ENCODE data around the gene ALG10. TPM values are rescaled to one million over a fixed set of nuclear protein-coding genes. Genes with fewer than 3 reads are reported as not detected.

ALG10 gene
- total and polyA plus RNA-seq, 2 donors (not counting 3 experiments of a cell fraction or from before 2014, with no cell fraction given), result 6.3 to 13.2 TPM

DNA sequence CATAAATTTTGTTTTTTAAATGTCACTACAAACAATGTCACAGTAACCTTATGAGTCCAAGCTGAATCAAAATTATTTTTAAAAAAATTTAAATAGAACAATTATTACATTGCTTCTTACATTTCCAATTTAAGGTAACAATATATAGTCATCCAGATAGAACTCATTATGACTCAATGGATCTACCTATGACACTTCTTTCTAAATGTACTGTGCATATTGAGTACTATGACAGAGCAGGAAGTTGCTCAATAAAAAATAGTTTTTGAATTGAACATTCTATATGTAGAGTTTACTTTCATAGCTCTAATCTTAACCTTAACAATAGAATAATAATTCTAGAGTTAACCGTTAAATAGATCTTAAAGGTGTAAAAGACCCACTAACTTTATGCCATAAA is 44.4 kb upstream of the ALG10 start:
- no TSS peak for BruUV-seq (replicated peaks)
- Histone ChIP-seq H3K36me3 (ENCODE audit: control insufficient read depth in 2 of 2, extremely low read depth in 1 of 2, insufficient read depth in 2 of 2, low read length in 2 of 2) (no peaks in the 10 kb centered on the region), H3K79me2 (ENCODE audit: control insufficient read depth, insufficient read depth, low read length) (no peaks in the 10 kb centered on the region), H3K9me3 (replicated peaks; ENCODE audit: control insufficient read depth, insufficient read depth, low read length) (no peaks in the 10 kb centered on the region), H3K4me2 (ENCODE audit: insufficient read depth, low read length) (no peak overlapping the region), H3K27ac (ENCODE audit: insufficient read depth, low read depth, low read length) (no peak overlapping the region), H3K4me3 (replicated peaks in 1 of 3; ENCODE audit: insufficient read depth in 1 of 3, low read depth in 1 of 3, low read length in 3 of 3) (no peak overlapping the region), H3K4me1 (ENCODE audit: control insufficient read depth, extremely low read depth, insufficient read depth, low read length) (no peaks in the 10 kb centered on the region), H3K9ac (replicated peaks; ENCODE audit: extremely low read depth, insufficient read depth, low read length) (no peak overlapping the region), H2AFZ (ENCODE audit: low read depth, low read length) (no peak overlapping the region), H4K20me1 (replicated peaks; ENCODE audit: control insufficient read depth, extremely low read depth, insufficient read depth, low read length) (no peaks in the 10 kb centered on the region), H3K9me1 (replicated peaks; ENCODE audit: control insufficient read depth, extremely low read depth, insufficient read depth, low read length) (no peaks in the 10 kb centered on the region), H3K27me3 (ENCODE audit: control insufficient read depth in 2 of 2, insufficient read depth in 2 of 2, low read length in 2 of 2) (no peaks in the 10 kb centered on the region)
- ChIA-PET POLR2A (no interaction called here), CTCF (no interaction called here)
- DNase-seq (ENCODE audit: low read depth, low spot score), result no peak
- TF ChIP-seq, protein P1, sequence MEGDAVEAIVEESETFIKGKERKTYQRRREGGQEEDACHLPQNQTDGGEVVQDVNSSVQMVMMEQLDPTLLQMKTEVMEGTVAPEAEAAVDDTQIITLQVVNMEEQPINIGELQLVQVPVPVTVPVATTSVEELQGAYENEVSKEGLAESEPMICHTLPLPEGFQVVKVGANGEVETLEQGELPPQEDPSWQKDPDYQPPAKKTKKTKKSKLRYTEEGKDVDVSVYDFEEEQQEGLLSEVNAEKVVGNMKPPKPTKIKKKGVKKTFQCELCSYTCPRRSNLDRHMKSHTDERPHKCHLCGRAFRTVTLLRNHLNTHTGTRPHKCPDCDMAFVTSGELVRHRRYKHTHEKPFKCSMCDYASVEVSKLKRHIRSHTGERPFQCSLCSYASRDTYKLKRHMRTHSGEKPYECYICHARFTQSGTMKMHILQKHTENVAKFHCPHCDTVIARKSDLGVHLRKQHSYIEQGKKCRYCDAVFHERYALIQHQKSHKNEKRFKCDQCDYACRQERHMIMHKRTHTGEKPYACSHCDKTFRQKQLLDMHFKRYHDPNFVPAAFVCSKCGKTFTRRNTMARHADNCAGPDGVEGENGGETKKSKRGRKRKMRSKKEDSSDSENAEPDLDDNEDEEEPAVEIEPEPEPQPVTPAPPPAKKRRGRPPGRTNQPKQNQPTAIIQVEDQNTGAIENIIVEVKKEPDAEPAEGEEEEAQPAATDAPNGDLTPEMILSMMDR (IDR thresholded peaks at IDR 0.05; ENCODE audit: extremely low read depth in 1 of 2, insufficient read depth in 1 of 2, low read depth in 1 of 2, low read length in 2 of 2), result no peak
- TF ChIP-seq EZH2 (IDR thresholded peaks at IDR 0.05; ENCODE audit: borderline replicate concordance, low read depth, low read length, severe bottlenecking) (no peak), JUN (IDR thresholded peaks at IDR 0.05; ENCODE audit: borderline replicate concordance, insufficient read depth, insufficient read length, low read depth) (no peak), MYC (IDR thresholded peaks at IDR 0.05; ENCODE audit: low read depth, low read length) (no peak), POLR2A (IDR thresholded peaks at IDR 0.05; ENCODE audit: low read depth, low read length) (no peak), GATA2 (IDR thresholded peaks at IDR 0.05; ENCODE audit: insufficient read depth, insufficient read length, low read depth, low read length) (no peak), POLR2AphosphoS5 (IDR thresholded peaks at IDR 0.05; ENCODE audit: insufficient read depth, low read depth, low read length) (no peak), FOS (IDR thresholded peaks at IDR 0.05; ENCODE audit: borderline replicate concordance, insufficient read depth, low read length) (no peak)
- TF ChIP-seq, protein P2, sequence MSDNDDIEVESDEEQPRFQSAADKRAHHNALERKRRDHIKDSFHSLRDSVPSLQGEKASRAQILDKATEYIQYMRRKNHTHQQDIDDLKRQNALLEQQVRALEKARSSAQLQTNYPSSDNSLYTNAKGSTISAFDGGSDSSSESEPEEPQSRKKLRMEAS (IDR thresholded peaks at IDR 0.05; ENCODE audit: insufficient read depth, insufficient read length), result no peak
- intact Hi-C loops (cut with micrococcal nuclease), result no loop called here
- dilution Hi-C loops (cut with MboI; ENCODE audit: extremely low pct_ligation_motif_present, low sequenced_read_pairs), result no loop called here
- FAIRE-seq, result no peak

Data from endothelial cell of umbilical vein (primary cell).